GM10266 (cell line): Measurements from ENCODE around the gene ASPG.

Source experiments
- DNase-seq: peaks from one replicate; pipeline ENCODE4 v3.0.0; 2012; ENCODE audit errors: extremely low spot score
- CTCF ChIP-seq: IDR thresholded peaks from 2 replicates; pipeline ENCODE4 v1.5.1; 2012; ENCODE audit warnings: mild to moderate bottlenecking, low read depth; ENCODE audit not compliant: control insufficient read depth, insufficient read depth; ENCODE audit errors: missing control alignments

Gene ASPG

GRCh38 chr14:104121142-104121541 is 35.6 kb downstream of the ASPG start:
- no peak for TF ChIP-seq CTCF
- no peak for DNase-seq

GRCh38 chr14:104123879-104124278 is 38.4 kb downstream of the ASPG start:
- no peak for TF ChIP-seq CTCF
- DNase-seq, result no peak

GRCh38 chr14:104125011-104125410 is 39.5 kb downstream of the ASPG start:
- no peak for TF ChIP-seq CTCF

GRCh38 chr14:104126753-104127152 is 41.3 kb downstream of the ASPG start:
- no peak for TF ChIP-seq CTCF
- no peak for DNase-seq

More at GRCh38 chr14:104125011-104125410, 39.5 kb downstream of the ASPG start:
- DNase-seq, result no peak

- DNase-seq, result no peak
- TF ChIP-seq CTCF, result no peak
These were observed 43.5 kb downstream of the ASPG start for GRCh38 chr14:104128981-104129380.

GRCh38 chr14:104129556-104129955 is 44.1 kb downstream of the ASPG start:
- TF ChIP-seq CTCF, result no peak
- no peak for DNase-seq

- peak; percentile 68 for DNase-seq
- peak; percentile 49 for TF ChIP-seq CTCF
These were observed 45.6 kb downstream of the ASPG start for GRCh38 chr14:104130974-104131651.
